ENCODE measurements around the gene FBXW10.
"Not testable (repeated sequence)": the region's sequence is repeated elsewhere in the genome, so short reads cannot be mapped to it uniquely, and the experiment has no call there.

DNA sequence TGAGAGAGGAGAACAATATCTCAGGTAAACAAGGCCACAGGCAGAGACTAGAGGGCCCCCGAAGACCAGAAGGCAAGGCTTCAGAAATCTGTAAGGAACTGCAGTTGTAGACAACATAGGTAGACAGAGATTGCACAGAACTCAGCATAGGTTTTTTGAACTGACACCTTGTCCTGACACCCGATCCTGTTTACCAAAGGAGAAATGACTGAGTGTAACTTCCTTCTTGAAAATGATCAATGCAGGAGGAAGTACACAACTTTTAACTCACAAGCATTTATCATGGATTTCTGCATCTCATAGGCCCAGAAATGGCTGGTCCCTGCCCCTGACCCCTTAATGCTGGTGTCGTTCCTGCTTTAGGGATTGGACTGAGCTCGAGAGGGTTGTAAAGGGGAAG lies 872 bp downstream of the FBXW10 start:
- TF ChIP-seq CTCF, POLR2A (IDR thresholded peaks at IDR 0.05): not testable (repeated sequence)
